GM19324 (cell line): Measurements from ENCODE around the gene AMMECR1.
"Not testable (repeated sequence)": the region's sequence is repeated elsewhere in the genome, so short reads cannot be mapped to it uniquely, and the experiment has no call there.

ENCODE experiments used
- ATAC-seq: cut with Tn5 transposase; IDR thresholded peaks from one replicate; pipeline ENCODE4 v1.9.1; 2021; ENCODE audit warnings: mild to moderate bottlenecking, moderate library complexity; ENCODE audit not compliant: unreplicated experiment, low FRiP score

The AMMECR1 gene

GRCh38 chrX:110175146-110175545 is 142.7 kb downstream of the AMMECR1 start:
- no peak for ATAC-seq

GRCh38 chrX:110173192-110174175 is 144.4 kb downstream of the AMMECR1 start:
- no peak for ATAC-seq

GRCh38 chrX:110172215-110172614 is 145.7 kb downstream of the AMMECR1 start:
- ATAC-seq: peak; percentile 97

GRCh38 chrX:110171442-110171841 is 146.4 kb downstream of the AMMECR1 start:
- ATAC-seq: no peak

GRCh38 chrX:110170029-110170428 is 147.9 kb downstream of the AMMECR1 start:
- ATAC-seq: no peak

- no peak for ATAC-seq
Observed at GRCh38 chrX:110168585-110168984, 149.3 kb downstream of the AMMECR1 start.

GRCh38 chrX:110167952-110168451 is 149.9 kb downstream of the AMMECR1 start:
- ATAC-seq: no peak

- ATAC-seq: no peak
Observed at GRCh38 chrX:110163488-110163887, 154.4 kb downstream of the AMMECR1 start.

- ATAC-seq: no peak
Observed at GRCh38 chrX:110162867-110163266, 155.0 kb downstream of the AMMECR1 start.

- no peak for ATAC-seq
Observed at GRCh38 chrX:110162131-110162530, 155.8 kb downstream of the AMMECR1 start.

- no peak for ATAC-seq
Observed at GRCh38 chrX:110161361-110161686, 156.6 kb downstream of the AMMECR1 start.

GRCh38 chrX:110159865-110160264 is 158.0 kb downstream of the AMMECR1 start:
- no peak for ATAC-seq

GRCh38 chrX:110159235-110159634 is 158.7 kb downstream of the AMMECR1 start:
- ATAC-seq: no peak

GRCh38 chrX:110157444-110157843 is 160.4 kb downstream of the AMMECR1 start:
- ATAC-seq: no peak

- no peak for ATAC-seq
Observed at GRCh38 chrX:110156167-110156754, 161.6 kb downstream of the AMMECR1 start.

- ATAC-seq: no peak
Observed at GRCh38 chrX:110155759-110156158, 162.1 kb downstream of the AMMECR1 start.

GRCh38 chrX:110154328-110154727 is 163.6 kb downstream of the AMMECR1 start:
- not testable (repeated sequence) for ATAC-seq

GRCh38 chrX:110153896-110154295 is 164.0 kb downstream of the AMMECR1 start:
- no peak for ATAC-seq

GRCh38 chrX:110153244-110153643 is 164.6 kb downstream of the AMMECR1 start:
- no peak for ATAC-seq

GRCh38 chrX:110146521-110146920 is 171.4 kb downstream of the AMMECR1 start:
- peak; percentile 49 for ATAC-seq

- ATAC-seq: no peak
Observed at GRCh38 chrX:110145854-110146253, 172.0 kb downstream of the AMMECR1 start.

GRCh38 chrX:110145311-110145710 is 172.6 kb downstream of the AMMECR1 start:
- no peak for ATAC-seq
